ENCODE results near the gene EOMES.

DNA sequence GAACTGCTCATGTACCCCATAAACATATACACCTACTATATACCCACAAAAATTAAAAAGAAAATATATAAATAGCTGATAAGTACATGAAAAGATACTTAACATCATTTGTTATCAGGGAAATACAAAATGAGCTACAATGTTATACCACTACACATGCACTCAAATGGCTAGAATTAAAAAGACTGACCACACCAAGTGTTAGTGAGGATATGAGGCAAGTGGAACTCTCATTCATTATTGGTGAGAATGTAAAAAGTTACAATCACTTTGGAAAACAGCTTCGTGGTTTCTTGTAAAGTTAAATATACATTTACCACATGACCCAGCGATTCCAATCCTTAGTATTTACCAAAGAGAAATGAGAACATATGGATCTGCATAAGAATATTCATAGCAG is 26.5 kb downstream of the EOMES start:
- TF ChIP-seq, protein P1, sequence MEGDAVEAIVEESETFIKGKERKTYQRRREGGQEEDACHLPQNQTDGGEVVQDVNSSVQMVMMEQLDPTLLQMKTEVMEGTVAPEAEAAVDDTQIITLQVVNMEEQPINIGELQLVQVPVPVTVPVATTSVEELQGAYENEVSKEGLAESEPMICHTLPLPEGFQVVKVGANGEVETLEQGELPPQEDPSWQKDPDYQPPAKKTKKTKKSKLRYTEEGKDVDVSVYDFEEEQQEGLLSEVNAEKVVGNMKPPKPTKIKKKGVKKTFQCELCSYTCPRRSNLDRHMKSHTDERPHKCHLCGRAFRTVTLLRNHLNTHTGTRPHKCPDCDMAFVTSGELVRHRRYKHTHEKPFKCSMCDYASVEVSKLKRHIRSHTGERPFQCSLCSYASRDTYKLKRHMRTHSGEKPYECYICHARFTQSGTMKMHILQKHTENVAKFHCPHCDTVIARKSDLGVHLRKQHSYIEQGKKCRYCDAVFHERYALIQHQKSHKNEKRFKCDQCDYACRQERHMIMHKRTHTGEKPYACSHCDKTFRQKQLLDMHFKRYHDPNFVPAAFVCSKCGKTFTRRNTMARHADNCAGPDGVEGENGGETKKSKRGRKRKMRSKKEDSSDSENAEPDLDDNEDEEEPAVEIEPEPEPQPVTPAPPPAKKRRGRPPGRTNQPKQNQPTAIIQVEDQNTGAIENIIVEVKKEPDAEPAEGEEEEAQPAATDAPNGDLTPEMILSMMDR (conservative IDR thresholded peaks at IDR 0.05; ENCODE audit: low read depth in 2 of 2), result no peak
- TF ChIP-seq EZH2 (IDR thresholded peaks at IDR 0.05; ENCODE audit: low read depth, unreplicated experiment), result no peak
- no peak for TF ChIP-seq CREB1 (CRISPR knock-in tag; IDR thresholded peaks at IDR 0.05; ENCODE audit: low read depth)
- no peak for TF ChIP-seq NANOG (IDR thresholded peaks at IDR 0.05; ENCODE audit: borderline replicate concordance)
- TF ChIP-seq, protein P2, sequence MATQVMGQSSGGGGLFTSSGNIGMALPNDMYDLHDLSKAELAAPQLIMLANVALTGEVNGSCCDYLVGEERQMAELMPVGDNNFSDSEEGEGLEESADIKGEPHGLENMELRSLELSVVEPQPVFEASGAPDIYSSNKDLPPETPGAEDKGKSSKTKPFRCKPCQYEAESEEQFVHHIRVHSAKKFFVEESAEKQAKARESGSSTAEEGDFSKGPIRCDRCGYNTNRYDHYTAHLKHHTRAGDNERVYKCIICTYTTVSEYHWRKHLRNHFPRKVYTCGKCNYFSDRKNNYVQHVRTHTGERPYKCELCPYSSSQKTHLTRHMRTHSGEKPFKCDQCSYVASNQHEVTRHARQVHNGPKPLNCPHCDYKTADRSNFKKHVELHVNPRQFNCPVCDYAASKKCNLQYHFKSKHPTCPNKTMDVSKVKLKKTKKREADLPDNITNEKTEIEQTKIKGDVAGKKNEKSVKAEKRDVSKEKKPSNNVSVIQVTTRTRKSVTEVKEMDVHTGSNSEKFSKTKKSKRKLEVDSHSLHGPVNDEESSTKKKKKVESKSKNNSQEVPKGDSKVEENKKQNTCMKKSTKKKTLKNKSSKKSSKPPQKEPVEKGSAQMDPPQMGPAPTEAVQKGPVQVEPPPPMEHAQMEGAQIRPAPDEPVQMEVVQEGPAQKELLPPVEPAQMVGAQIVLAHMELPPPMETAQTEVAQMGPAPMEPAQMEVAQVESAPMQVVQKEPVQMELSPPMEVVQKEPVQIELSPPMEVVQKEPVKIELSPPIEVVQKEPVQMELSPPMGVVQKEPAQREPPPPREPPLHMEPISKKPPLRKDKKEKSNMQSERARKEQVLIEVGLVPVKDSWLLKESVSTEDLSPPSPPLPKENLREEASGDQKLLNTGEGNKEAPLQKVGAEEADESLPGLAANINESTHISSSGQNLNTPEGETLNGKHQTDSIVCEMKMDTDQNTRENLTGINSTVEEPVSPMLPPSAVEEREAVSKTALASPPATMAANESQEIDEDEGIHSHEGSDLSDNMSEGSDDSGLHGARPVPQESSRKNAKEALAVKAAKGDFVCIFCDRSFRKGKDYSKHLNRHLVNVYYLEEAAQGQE (IDR thresholded peaks at IDR 0.05; ENCODE audit: unreplicated experiment), result no peak
